ENCODE results near the gene JMJD1C.

DNA sequence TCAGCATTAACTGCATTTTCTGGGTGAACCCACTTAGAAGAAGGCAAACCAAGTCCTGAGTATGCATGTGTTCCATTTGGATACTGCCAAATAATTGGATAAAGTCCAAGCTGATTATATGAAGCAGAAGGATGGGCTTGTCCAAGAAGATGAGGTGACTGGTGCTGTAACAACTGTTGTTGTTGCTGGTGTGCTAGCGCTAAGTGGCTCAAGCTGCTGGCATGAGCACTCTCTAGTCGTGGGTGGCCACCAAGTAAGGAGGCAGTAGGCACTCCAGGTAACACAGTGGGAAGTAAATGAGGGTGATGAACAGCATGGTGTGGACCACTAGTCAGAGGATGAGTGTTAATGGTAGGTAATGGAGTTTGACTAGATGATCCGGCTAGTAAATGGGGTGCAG, 252.3 kb downstream of the JMJD1C start:
- TF ChIP-seq CTCF (IDR thresholded peaks at IDR 0.05) = no peak
- no peak for TF ChIP-seq POLR2A (IDR thresholded peaks at IDR 0.05)
